ENCODE results near the gene COX17. TPM values are rescaled to one million over a fixed set of nuclear protein-coding genes. Genes with fewer than 3 reads are reported as not detected.
"Not testable (repeated sequence)": the region's sequence is repeated elsewhere in the genome, so short reads cannot be mapped to it uniquely, and the experiment has no call there.

The COX17 gene
- total RNA-seq, 2 experiments from 2014 or later = 52.7 to 54.5 TPM

DNA sequence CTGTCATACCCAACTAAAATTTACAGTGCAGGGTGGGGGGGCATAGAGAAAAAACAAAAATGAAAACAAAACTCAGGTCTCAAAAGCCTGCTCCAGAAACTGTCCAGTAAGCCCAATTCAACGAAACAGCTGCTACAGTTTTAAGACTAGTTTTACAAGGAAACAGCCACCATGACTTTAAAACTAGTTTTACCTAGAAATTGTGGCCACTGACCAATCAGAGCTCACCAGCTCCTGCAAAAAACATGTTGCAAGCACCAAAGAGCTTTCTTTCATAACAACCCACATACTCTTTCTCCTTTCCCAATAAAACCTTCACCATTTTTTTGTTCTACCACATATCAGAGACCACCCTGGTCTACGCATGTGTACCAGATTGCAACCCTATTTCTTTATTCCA lies 18.3 kb upstream of the COX17 start:
- H3K27me3 Mint-ChIP-seq = no peaks in the 10 kb centered on the region
- H3K4me3 Mint-ChIP-seq = no peak overlapping the region
- ChIA-PET POLR2A (no interaction called here), CTCF (interaction anchor here (2.7 kb wide), 1 partner anchor 14 kb away, joined by 15 read pairs; no protein-coding TSS in a partner anchor)
- H3K4me1 Mint-ChIP-seq = peaks cover 8% of the 10 kb centered on the region
- no peaks in the 10 kb centered on the region for H3K9me3 Mint-ChIP-seq
- no peaks in the 10 kb centered on the region for H3K36me3 Mint-ChIP-seq (ENCODE audit: low read depth)
- no peak for DNase-seq
- H3K27ac Mint-ChIP-seq = no peak overlapping the region

DNA sequence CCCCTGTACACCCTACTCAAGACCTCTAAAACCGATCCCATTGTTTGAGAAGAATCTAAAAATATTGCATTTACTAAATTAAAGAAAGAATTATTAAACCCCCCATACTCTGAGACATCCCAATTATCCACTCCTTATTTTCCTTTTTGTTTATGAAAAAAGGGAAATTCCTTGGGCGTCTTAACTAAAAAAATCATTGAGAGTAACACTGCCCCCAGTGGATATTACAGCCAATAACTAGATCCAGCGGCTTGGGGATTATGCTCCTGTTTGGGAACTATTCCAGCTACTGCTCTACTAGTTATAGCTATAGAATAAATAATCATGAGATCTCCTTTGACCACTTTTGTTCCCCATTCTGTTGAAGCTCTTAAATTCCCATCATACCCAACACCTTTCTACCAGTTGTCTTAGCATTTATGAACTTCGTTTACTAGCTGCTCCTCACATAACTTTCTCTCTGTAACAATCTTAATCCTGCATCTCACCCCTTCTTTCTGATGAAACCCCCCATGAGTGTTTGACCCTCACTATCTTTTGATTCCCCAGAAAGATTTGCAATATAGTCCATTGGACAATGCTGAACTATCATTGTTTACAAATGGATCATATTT lies 12.9 kb upstream of the COX17 start:
- peaks cover 11% of the 10 kb centered on the region for H3K27me3 Mint-ChIP-seq
- no peak overlapping the region for H3K4me3 Mint-ChIP-seq
- no peak for DNase-seq
- no peak overlapping the region for H3K27ac Mint-ChIP-seq
- H3K9me3 Mint-ChIP-seq = peaks cover 4% of the 10 kb centered on the region
- ChIA-PET CTCF (interaction anchor here (1.2 to 2.0 kb wide), 2 partner anchors 8 to 10 kb away, joined by 3 to 6 read pairs; no protein-coding TSS in a partner anchor), POLR2A (no interaction called here)
- no peaks in the 10 kb centered on the region for H3K4me1 Mint-ChIP-seq
- no peaks in the 10 kb centered on the region for H3K36me3 Mint-ChIP-seq (ENCODE audit: low read depth)

DNA sequence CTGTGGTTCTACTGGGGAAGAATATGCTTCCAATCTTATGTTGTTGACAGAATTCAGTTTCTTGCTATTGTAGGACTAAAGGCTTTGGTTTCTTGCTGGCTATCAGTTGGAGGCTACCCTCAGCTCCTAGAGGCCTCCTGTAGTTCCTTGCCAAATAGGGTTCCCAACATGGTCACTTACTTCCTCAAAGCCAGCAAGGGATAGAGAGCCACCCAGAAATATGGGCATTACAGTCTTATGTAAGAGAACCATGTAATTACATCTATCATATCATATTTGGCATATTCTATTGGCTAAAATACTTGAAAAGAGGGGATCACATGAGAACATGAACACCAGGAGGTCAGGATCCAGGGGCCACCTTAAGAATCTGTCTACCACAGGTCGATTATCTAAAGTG lies 6.2 kb upstream of the COX17 start:
- POLR2A ChIA-PET = no interaction called here
- Mint-ChIP-seq H3K9me3 (peaks cover 4% of the 10 kb centered on the region), H3K4me3 (no peak overlapping the region), H3K36me3 (ENCODE audit: low read depth) (no peaks in the 10 kb centered on the region), H3K27me3 (peaks cover 9% of the 10 kb centered on the region), H3K4me1 (peaks cover 1% of the 10 kb centered on the region), H3K27ac (no peak overlapping the region)
- DNase-seq = no peak
- CTCF ChIA-PET = interaction anchor here (0.6 kb wide), 1 partner anchor 96 kb away, joined by 3 read pairs; no protein-coding TSS in a partner anchor

DNA sequence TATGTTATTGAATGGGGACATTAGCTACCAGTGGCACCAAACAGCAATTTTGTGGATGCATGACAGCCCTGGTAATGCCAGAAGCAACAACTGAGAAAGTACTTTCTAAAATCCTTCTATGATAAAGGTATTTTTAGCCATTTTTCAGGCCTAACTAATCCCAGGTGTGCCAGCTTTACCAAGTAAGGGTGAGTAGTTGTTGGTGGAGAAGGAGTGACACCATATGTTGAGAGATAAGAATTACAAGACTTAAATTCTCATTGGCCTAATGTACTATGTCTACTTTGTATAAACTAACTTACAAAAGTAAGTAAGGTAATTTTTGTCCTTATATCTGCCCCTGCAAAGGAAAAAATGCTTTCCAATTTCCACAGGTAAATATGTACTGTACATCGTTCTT lies 4.1 kb upstream of the COX17 start:
- Mint-ChIP-seq H3K4me3 (no peak overlapping the region), H3K27ac (no peak overlapping the region), H3K36me3 (ENCODE audit: low read depth) (peaks cover 7% of the 10 kb centered on the region), H3K27me3 (no peaks in the 10 kb centered on the region), H3K4me1 (peaks cover 12% of the 10 kb centered on the region), H3K9me3 (peaks cover 2% of the 10 kb centered on the region)
- ChIA-PET CTCF (interaction anchor here (0.8 to 3.3 kb wide), 16 partner anchors 8 to 798 kb away, joined by 3 to 15 read pairs (median 4); partner anchors contain the start of genes POPDC2, TIMMDC1 and TMEM39A), POLR2A (no interaction called here)
- peak; percentile 18 for DNase-seq

DNA sequence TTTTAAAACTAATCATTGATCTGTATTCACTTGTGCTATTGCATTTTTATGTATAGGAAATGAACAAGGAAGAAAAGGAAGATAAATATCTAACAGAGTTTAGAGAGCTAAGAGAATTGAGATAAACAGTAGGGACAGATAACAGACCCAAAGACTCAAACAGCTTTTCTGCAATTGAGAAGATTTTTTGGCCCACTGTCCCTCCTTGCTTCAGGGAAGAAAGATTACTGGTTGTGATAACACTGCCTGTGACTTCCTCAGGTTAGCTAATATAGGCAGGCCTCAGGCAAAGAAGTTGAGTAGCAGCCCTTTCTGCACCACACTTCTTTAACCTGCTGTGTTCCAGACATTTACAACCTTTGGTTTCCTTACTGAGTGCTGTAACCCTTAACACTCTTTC lies 2.7 kb upstream of the COX17 start:
- Mint-ChIP-seq H3K4me1 (peaks cover 26% of the 10 kb centered on the region), H3K27me3 (no peaks in the 10 kb centered on the region), H3K36me3 (ENCODE audit: low read depth) (peaks cover 17% of the 10 kb centered on the region), H3K9me3 (no peaks in the 10 kb centered on the region), H3K27ac (no peak overlapping the region), H3K4me3 (no peak overlapping the region)
- no peak for DNase-seq
- POLR2A ChIA-PET = no interaction called here
- CTCF ChIA-PET = interaction anchor here (1.8 to 3.3 kb wide), 2 partner anchors 10 to 15 kb away, joined by 6 to 15 read pairs; no protein-coding TSS in a partner anchor

DNA sequence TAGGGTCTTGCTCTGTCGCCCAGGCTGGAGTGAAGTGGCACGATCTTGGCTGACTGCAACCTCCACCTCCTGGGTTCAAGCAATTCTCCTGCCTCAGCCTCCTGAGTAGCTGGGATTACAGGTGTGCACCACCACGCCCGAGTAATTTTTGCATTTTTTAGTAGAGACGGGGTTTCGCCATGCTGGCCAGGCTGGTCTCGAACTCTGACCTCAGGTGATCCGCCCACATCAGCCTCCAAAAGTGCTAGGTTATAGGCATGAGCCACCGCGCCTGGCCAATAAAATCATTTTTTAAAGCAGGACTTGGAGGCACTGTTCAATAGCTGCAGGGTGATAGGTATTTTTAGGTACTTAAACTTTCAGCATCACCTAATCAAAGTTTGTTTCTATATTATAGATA lies 1.0 kb upstream of the COX17 start:
- POLR2A ChIA-PET = not testable (repeated sequence)

DNA sequence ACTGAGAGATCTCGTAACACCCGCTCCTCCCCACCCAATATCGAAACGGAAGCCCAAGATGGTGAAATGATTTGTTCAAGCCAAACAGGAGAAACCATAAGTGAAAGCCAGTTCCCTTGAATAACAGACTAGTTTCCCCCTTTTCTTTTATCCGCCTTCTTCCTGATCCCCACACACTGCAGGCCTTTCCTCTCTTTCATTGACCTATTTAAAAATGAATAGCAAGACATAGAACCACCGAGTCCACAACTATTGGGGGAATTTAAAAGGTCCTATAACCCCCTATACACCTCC lies 382 bp upstream of the COX17 start:
- H3K4me1 Mint-ChIP-seq = peaks cover 35% of the 10 kb centered on the region
- peaks cover 30% of the 10 kb centered on the region for H3K36me3 Mint-ChIP-seq (ENCODE audit: low read depth)
- no peaks in the 10 kb centered on the region for H3K27me3 Mint-ChIP-seq
- no peaks in the 10 kb centered on the region for H3K9me3 Mint-ChIP-seq
- CTCF ChIA-PET = interaction anchor here (1.4 kb wide), 1 partner anchor 437 kb away, joined by 4 read pairs; the partner anchor contains the start of gene B4GALT4
- no peak for DNase-seq
- peak overlapping the region; percentile 98 for H3K4me3 Mint-ChIP-seq
- POLR2A ChIA-PET = no interaction called here
- H3K27ac Mint-ChIP-seq = peak overlapping the region; percentile 98

More for the DNA sequence above, 1.0 kb upstream of the COX17 start:
- peaks cover 31% of the 10 kb centered on the region for H3K4me1 Mint-ChIP-seq
- H3K27ac Mint-ChIP-seq = peak overlapping the region; percentile 57
- H3K36me3 Mint-ChIP-seq (ENCODE audit: low read depth) = peaks cover 24% of the 10 kb centered on the region
- H3K4me3 Mint-ChIP-seq, CTCF ChIA-PET, H3K27me3 Mint-ChIP-seq, H3K9me3 Mint-ChIP-seq, DNase-seq: not testable (repeated sequence)

DNA sequence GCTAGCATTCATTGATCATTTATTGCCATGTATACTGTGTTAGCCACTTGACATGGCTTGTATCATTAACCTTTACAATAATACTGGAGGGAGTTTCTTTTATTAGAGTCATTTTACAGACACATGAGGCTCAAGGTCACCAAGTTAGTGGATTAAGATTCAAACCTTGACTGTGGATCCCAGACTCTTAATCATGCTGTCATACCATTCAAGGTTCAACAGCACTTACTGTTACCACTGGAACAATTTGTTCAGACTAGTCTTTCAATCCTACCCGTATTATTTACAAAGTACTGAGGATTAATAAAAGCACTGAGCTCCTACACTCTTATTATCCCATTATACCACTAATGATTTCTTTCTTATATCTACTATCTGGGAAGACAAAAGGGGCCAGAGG lies 1.2 kb downstream of the COX17 start:
- no peak for DNase-seq
- CTCF ChIA-PET = interaction anchor here (0.8 to 1.5 kb wide), 5 partner anchors 10 to 435 kb away, joined by 3 to 4 read pairs (median 3); no protein-coding TSS in a partner anchor
- POLR2A ChIA-PET = interaction anchor here (0.6 kb wide), 1 partner anchor 13 kb away, joined by 3 read pairs; no protein-coding TSS in a partner anchor
- no peaks in the 10 kb centered on the region for H3K9me3 Mint-ChIP-seq
- H3K27me3 Mint-ChIP-seq = no peaks in the 10 kb centered on the region
- peaks cover 43% of the 10 kb centered on the region for H3K4me1 Mint-ChIP-seq
- peak overlapping the region; percentile 98 for H3K4me3 Mint-ChIP-seq
- H3K27ac Mint-ChIP-seq = peak overlapping the region; percentile 98
- peaks cover 44% of the 10 kb centered on the region for H3K36me3 Mint-ChIP-seq (ENCODE audit: low read depth)

DNA sequence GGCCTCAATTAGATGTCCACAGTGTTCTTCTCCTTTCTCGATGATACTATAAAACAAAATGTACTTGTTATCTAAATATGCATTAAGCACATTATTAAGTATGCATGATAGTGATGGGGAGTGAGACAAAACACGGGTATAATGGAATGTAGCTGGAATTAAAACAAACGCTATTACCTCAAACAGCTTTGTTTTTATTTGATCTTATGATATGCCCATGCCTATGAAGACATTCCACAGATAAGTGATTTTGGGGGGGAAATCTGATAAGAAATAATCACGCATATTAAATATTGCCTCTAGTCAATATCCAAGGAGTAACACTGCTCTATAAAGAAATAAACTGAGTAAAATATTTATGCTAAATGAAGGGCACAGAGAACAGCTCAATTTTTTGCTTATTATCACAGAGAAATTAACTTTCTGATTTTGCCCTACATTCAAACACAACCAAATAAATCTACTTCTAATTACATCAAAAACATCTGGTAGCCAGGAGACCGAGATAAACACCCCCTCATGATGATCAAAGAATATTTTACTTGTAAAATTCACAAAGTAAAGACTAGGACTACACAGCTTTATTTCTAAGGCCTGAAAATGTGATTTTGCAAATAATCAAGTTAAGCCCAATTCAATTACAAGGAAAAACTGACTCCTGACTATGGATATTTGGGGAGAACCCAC lies 1.9 kb downstream of the COX17 start:
- Mint-ChIP-seq H3K4me1 (peaks cover 43% of the 10 kb centered on the region), H3K4me3 (peak overlapping the region; percentile 98), H3K27me3 (no peaks in the 10 kb centered on the region), H3K27ac (peak overlapping the region; percentile 98), H3K36me3 (ENCODE audit: low read depth) (peaks cover 50% of the 10 kb centered on the region), H3K9me3 (no peaks in the 10 kb centered on the region)
- DNase-seq = no peak
- CTCF ChIA-PET = interaction anchor here (0.6 to 1.5 kb wide), 10 partner anchors 9 to 436 kb away, joined by 3 to 5 read pairs (median 3); no protein-coding TSS in a partner anchor
- POLR2A ChIA-PET = interaction anchor here (0.6 kb wide), 1 partner anchor 98 kb away, joined by 3 read pairs; no protein-coding TSS in a partner anchor

DNA sequence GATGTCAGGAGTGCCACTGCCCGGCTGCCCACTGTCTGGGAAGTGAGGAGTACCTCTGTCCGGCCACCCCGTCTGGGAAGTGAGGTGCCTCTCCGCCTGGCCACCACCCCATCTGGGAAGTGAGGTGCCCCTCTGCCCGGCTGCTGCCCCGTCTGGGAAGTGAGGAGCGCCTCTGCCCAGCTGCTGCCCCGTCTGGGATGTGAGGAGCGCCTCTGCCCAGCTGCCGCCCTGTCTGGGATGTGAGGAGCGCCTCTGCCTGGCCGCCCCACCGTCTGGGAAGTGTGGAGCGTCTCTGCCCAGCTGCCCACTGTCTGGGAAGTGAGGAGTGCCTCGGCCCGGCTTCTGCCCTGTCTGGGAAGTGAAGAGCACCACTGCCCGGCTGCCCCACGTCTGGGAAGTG lies 3.3 kb downstream of the COX17 start:
- no peak for DNase-seq
- CTCF ChIA-PET = interaction anchor here (0.6 to 1.5 kb wide), 2 partner anchors 20 to 24 kb away, joined by 3 to 4 read pairs; no protein-coding TSS in a partner anchor

DNA sequence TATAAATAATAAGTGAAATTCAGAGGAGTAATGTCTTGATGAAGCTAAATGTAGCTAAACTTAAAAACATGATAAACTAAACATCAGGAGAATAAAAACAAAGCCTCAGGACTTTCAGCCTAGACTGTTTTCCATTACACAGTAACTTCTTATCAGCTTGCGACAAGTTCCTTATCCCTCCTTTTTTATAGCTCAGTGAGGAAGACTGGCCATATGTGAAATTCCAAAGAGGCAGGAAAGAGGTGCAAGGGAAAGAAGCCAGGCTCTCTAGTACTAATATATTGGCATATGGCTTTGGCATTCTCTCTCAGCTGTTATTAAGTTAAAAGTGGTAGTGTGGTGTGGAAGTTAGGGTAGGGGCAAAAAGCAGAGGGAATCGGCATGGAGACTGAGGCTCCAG lies 4.4 kb downstream of the COX17 start:
- no peaks in the 10 kb centered on the region for H3K27me3 Mint-ChIP-seq
- no peaks in the 10 kb centered on the region for H3K9me3 Mint-ChIP-seq
- no peak overlapping the region for H3K4me3 Mint-ChIP-seq
- H3K36me3 Mint-ChIP-seq (ENCODE audit: low read depth) = peaks cover 56% of the 10 kb centered on the region
- no peak for DNase-seq
- ChIA-PET CTCF (interaction anchor here (0.8 to 1.5 kb wide), 7 partner anchors 8 to 375 kb away, joined by 3 to 6 read pairs (median 4); no protein-coding TSS in a partner anchor), POLR2A (no interaction called here)
- H3K4me1 Mint-ChIP-seq = peaks cover 43% of the 10 kb centered on the region
- H3K27ac Mint-ChIP-seq = no peak overlapping the region

More for the DNA sequence above, 3.3 kb downstream of the COX17 start:
- peaks cover 45% of the 10 kb centered on the region for H3K4me1 Mint-ChIP-seq
- POLR2A ChIA-PET = no interaction called here
- H3K27me3 Mint-ChIP-seq = no peaks in the 10 kb centered on the region
- no peak overlapping the region for H3K27ac Mint-ChIP-seq
- peaks cover 54% of the 10 kb centered on the region for H3K36me3 Mint-ChIP-seq (ENCODE audit: low read depth)
- H3K4me3 Mint-ChIP-seq = no peak overlapping the region
- no peaks in the 10 kb centered on the region for H3K9me3 Mint-ChIP-seq

DNA sequence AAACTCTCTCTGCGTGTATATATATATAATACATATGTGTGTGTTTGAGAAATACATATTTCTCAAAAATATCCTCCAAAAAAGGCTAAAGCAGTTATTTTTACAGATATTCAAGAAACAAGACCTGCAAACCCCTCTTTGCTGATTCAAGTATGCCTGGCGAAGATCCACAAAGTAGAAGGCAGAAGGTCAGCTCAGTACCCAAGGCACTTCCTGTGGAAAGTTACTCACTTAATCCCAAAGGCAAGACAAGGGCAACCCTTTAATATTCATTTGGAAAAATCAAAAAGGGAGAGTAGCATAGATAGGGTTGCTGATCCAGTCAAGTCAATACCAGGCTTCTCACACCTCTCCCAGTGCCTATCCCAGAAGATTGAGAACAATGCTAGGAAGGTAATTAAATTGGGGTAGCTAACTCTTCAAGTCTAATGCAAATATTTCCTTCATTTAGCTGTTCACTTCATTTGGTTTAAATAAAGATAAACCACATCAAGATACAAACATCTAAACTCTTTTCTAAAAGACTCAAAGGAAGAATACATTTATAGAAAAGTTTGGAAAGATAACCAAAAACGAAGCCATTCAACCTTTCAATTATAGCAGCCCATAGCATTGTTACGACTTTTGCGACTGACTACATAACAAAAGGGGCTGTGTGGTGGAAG lies 7.2 kb downstream of the COX17 start:
- Mint-ChIP-seq H3K4me1 (peaks cover 24% of the 10 kb centered on the region), H3K27ac (no peak overlapping the region)

More for the DNA sequence above, 7.2 kb downstream of the COX17 start:
- CTCF ChIA-PET = interaction anchor here (2.1 kb wide), 1 partner anchor 32 kb away, joined by 5 read pairs; no protein-coding TSS in a partner anchor
- Mint-ChIP-seq H3K4me3 (no peak overlapping the region), H3K36me3 (ENCODE audit: low read depth) (peaks cover 53% of the 10 kb centered on the region), H3K9me3 (no peaks in the 10 kb centered on the region), H3K27me3 (no peaks in the 10 kb centered on the region)
- DNase-seq = no peak
- POLR2A ChIA-PET = no interaction called here

Data from activated CD4-positive, alpha-beta T cell treated with anti-CD3 and anti-CD28 coated beads, Interleukin-2, amount 10 ng/mL, durations not matched to agents 7 days and 5 days (primary cell).